K562 (cell line): ENCODE measurements around the gene MYL12A. TPM values are rescaled to one million over a fixed set of nuclear protein-coding genes. Genes with fewer than 3 reads are reported as not detected.

Source experiments
- HEY1 ChIP-seq: fragments of 250-450 bp; sonication (Bioruptor Pico); IDR thresholded peaks from 2 replicates; pipeline ENCODE4 v1.5.0; 2020; ENCODE audit warnings: mild to moderate bottlenecking, moderate library complexity, borderline replicate concordance
- HMGN3 ChIP-seq: IDR thresholded peaks from 2 replicates; pipeline ENCODE4 v1.6.1; 2011; ENCODE audit warnings: borderline replicate concordance, low read depth, mild to moderate bottlenecking, mixed read lengths, low read length; ENCODE audit not compliant: insufficient read length; ENCODE audit errors: extremely low read depth
- RHOXF2B ChIP-seq: fragments of 250-450 bp; sonication (Bioruptor Pico); conservative IDR thresholded peaks from 2 replicates; pipeline ENCODE4 v1.5.1; 2021
- TCF7 ChIP-seq: sonication (generic); IDR thresholded peaks from 2 replicates; pipeline ENCODE4 v1.6.1; 2016; ENCODE audit warnings: antibody characterized with exemption, borderline replicate concordance
- polyA plus RNA-seq, 8 experiments: library from polyadenylated mRNA; depleted of rRNA in 4 of 8; stranded (reverse) in 5 of 8; unstranded in 3 of 8; fragments of >200 nt; fragmentation: Nextera tagmentation in 2 of 8; fragmentation: Illumina TruSeq in 1 of 8; extraction: Ambion mirVana in 2 of 8; extraction: Trizol in 1 of 8; gene quantifications; 2 replicates each; pipeline versions ENCODE4 v1.2.1 to v1.2.3, GENCODE V29; 2011 to 2014; ENCODE audit warnings: inconsistent platforms in 1 of 8, missing spikeins in 1 of 8
- total RNA-seq, 7 experiments: library from RNA; depleted of rRNA in 6 of 7; stranded (reverse); fragments of >200 nt in 6 of 7; fragmentation: Illumina TruSeq in 2 of 7; extraction: Trizol in 2 of 7; gene quantifications; 2 replicates each; pipeline versions ENCODE4 v1.2.1 to v1.2.3, GENCODE V29; 2011 to 2021; ENCODE audit warnings: low replicate concordance in 1 of 7
- TF ChIP-seq, protein P1 (sequence below), 2 experiments: fragments of 450-650 bp in 1 of 2; sonication (generic) in 1 of 2; formaldehyde crosslinking in 1 of 2; IDR thresholded peaks; 2 replicates each; pipeline versions ENCODE4 v1.7.1 to v1.9.0; 2016 to 2022; ENCODE audit warnings: inconsistent platforms in 1 of 2, mild to moderate bottlenecking in 1 of 2, missing genetic modification reagents in 1 of 2
- TF ChIP-seq, protein P2 (sequence below): sonication (generic); formaldehyde crosslinking; IDR thresholded peaks from 2 replicates; pipeline ENCODE4 v1.8.0; 2023; ENCODE audit warnings: missing genetic modification reagents, mild to moderate bottlenecking, borderline replicate concordance
- TF ChIP-seq, protein P3 (sequence below): fragments of 450-650 bp; IDR thresholded peaks from 2 replicates; pipeline ENCODE4 v1.6.1; 2016; ENCODE audit warnings: missing biosample characterization, missing genetic modification characterization
- TF ChIP-seq, protein P4 (sequence below): sonication (generic); IDR thresholded peaks from 2 replicates; pipeline ENCODE4 v1.6.1; 2016

The MYL12A gene
- total and polyA plus RNA-seq, 9 of the 15 experiments (the other 6 are each of a cell fraction or from before 2014, with no cell fraction given): 308 to 1,031 (median 559) TPM

GRCh38 chr18:3261373-3262233, 14.0 kb downstream of the MYL12A start, which contains the start of gene MYL12B (continued):
- TF ChIP-seq, protein P1, sequence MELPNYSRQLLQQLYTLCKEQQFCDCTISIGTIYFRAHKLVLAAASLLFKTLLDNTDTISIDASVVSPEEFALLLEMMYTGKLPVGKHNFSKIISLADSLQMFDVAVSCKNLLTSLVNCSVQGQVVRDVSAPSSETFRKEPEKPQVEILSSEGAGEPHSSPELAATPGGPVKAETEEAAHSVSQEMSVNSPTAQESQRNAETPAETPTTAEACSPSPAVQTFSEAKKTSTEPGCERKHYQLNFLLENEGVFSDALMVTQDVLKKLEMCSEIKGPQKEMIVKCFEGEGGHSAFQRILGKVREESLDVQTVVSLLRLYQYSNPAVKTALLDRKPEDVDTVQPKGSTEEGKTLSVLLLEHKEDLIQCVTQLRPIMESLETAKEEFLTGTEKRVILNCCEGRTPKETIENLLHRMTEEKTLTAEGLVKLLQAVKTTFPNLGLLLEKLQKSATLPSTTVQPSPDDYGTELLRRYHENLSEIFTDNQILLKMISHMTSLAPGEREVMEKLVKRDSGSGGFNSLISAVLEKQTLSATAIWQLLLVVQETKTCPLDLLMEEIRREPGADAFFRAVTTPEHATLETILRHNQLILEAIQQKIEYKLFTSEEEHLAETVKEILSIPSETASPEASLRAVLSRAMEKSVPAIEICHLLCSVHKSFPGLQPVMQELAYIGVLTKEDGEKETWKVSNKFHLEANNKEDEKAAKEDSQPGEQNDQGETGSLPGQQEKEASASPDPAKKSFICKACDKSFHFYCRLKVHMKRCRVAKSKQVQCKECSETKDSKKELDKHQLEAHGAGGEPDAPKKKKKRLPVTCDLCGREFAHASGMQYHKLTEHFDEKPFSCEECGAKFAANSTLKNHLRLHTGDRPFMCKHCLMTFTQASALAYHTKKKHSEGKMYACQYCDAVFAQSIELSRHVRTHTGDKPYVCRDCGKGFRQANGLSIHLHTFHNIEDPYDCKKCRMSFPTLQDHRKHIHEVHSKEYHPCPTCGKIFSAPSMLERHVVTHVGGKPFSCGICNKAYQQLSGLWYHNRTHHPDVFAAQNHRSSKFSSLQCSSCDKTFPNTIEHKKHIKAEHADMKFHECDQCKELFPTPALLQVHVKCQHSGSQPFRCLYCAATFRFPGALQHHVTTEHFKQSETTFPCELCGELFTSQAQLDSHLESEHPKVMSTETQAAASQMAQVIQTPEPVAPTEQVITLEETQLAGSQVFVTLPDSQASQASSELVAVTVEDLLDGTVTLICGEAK (IDR thresholded peaks at IDR 0.05): peak; percentile 97
- TF ChIP-seq, protein P1 (CRISPR knock-in tag; IDR thresholded peaks at IDR 0.05): no peak; the same call in 1 of the 2 replicates
- TF ChIP-seq RHOXF2B (CRISPR knock-in tag): no peak
- TF ChIP-seq, protein P2, sequence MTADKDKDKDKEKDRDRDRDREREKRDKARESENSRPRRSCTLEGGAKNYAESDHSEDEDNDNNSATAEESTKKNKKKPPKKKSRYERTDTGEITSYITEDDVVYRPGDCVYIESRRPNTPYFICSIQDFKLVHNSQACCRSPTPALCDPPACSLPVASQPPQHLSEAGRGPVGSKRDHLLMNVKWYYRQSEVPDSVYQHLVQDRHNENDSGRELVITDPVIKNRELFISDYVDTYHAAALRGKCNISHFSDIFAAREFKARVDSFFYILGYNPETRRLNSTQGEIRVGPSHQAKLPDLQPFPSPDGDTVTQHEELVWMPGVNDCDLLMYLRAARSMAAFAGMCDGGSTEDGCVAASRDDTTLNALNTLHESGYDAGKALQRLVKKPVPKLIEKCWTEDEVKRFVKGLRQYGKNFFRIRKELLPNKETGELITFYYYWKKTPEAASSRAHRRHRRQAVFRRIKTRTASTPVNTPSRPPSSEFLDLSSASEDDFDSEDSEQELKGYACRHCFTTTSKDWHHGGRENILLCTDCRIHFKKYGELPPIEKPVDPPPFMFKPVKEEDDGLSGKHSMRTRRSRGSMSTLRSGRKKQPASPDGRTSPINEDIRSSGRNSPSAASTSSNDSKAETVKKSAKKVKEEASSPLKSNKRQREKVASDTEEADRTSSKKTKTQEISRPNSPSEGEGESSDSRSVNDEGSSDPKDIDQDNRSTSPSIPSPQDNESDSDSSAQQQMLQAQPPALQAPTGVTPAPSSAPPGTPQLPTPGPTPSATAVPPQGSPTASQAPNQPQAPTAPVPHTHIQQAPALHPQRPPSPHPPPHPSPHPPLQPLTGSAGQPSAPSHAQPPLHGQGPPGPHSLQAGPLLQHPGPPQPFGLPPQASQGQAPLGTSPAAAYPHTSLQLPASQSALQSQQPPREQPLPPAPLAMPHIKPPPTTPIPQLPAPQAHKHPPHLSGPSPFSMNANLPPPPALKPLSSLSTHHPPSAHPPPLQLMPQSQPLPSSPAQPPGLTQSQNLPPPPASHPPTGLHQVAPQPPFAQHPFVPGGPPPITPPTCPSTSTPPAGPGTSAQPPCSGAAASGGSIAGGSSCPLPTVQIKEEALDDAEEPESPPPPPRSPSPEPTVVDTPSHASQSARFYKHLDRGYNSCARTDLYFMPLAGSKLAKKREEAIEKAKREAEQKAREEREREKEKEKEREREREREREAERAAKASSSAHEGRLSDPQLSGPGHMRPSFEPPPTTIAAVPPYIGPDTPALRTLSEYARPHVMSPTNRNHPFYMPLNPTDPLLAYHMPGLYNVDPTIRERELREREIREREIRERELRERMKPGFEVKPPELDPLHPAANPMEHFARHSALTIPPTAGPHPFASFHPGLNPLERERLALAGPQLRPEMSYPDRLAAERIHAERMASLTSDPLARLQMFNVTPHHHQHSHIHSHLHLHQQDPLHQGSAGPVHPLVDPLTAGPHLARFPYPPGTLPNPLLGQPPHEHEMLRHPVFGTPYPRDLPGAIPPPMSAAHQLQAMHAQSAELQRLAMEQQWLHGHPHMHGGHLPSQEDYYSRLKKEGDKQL: 0 out of 2 replicates have a peak, but pooled peaks have one; percentile 17
- TF ChIP-seq, protein P3, sequence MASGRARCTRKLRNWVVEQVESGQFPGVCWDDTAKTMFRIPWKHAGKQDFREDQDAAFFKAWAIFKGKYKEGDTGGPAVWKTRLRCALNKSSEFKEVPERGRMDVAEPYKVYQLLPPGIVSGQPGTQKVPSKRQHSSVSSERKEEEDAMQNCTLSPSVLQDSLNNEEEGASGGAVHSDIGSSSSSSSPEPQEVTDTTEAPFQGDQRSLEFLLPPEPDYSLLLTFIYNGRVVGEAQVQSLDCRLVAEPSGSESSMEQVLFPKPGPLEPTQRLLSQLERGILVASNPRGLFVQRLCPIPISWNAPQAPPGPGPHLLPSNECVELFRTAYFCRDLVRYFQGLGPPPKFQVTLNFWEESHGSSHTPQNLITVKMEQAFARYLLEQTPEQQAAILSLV (tag): no peak
- TF ChIP-seq HMGN3: peak; percentile 93
- TF ChIP-seq TCF7: 0 out of 2 replicates have a peak, but pooled peaks have one; percentile 52
- peak; percentile 7; the same call in 1 of the 2 replicates for TF ChIP-seq HEY1 (CRISPR knock-in tag)
- TF ChIP-seq, protein P4, sequence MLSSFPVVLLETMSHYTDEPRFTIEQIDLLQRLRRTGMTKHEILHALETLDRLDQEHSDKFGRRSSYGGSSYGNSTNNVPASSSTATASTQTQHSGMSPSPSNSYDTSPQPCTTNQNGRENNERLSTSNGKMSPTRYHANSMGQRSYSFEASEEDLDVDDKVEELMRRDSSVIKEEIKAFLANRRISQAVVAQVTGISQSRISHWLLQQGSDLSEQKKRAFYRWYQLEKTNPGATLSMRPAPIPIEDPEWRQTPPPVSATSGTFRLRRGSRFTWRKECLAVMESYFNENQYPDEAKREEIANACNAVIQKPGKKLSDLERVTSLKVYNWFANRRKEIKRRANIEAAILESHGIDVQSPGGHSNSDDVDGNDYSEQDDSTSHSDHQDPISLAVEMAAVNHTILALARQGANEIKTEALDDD: peak; percentile 59; the same call in 1 of the 2 replicates
